HG03469 (cell line): ENCODE measurements around the gene MOB1B.
A peak's percentile ranks its signal among the peaks of the same experiment; 100 is the strongest.

Experiments
- ATAC-seq: cut with Tn5 transposase; IDR thresholded peaks from one replicate; pipeline ENCODE4 v1.9.1; 2021; ENCODE audit warnings: mild to moderate bottlenecking, moderate library complexity, moderate number of reproducible peaks; ENCODE audit not compliant: unreplicated experiment

Gene MOB1B

GRCh38 chr4:70914000-70914399 lies 11.8 kb downstream of the MOB1B start:
- ATAC-seq, result no peak

DNA sequence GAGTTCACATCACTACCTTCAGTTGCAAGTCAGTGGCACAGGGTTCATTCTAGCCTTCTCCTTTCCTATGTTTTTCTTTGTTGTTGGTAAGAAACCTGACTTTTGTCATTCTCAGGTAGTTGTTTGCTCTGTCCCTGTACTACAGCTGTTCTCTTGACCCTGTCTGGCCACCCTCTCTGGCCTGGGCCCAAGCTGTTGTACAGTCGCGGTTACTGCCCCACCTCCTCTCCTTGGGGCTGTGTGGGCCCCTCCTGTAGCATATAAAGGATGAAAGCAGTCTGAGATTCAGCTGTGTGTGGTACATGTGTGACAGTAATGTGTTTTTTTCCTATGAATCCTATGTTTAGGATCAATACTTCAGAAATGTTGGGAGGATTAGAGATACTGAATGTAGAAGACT lies 12.5 kb downstream of the MOB1B start:
- ATAC-seq, result no peak

GRCh38 chr4:70915036-70915815 lies 13.1 kb downstream of the MOB1B start:
- no peak for ATAC-seq

DNA sequence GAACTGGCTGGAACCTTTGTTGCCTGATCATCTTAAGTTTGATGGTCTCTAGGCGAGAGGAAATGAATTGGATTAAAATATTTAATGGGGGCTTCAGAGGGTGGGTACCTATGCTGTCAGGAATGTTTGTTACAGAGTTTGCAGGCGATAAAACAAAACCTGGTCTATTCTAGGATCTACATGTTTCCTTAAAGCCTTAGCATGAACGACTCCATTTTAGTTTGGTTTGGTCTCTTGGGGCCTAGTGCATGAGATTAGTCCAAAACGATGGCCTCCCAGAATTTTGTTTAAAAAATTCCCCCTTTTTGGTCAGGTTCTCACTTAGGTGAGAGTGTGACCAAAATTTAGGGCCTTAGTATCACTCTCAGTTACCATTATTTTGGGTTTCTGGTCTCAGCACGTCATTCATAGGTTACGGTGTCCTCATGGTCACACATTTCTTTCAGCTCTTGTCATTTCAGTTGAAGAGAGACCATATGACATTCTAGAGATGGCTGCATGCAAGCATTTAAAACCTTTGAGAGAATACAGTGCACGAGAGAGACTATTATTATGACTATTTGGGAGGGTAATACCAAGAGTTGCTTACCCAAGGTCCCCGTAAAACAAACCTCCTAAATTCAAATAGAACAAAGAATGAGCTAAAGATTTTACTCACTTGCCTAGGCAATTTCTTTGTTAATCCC lies 13.8 kb downstream of the MOB1B start:
- ATAC-seq, result no peak

DNA sequence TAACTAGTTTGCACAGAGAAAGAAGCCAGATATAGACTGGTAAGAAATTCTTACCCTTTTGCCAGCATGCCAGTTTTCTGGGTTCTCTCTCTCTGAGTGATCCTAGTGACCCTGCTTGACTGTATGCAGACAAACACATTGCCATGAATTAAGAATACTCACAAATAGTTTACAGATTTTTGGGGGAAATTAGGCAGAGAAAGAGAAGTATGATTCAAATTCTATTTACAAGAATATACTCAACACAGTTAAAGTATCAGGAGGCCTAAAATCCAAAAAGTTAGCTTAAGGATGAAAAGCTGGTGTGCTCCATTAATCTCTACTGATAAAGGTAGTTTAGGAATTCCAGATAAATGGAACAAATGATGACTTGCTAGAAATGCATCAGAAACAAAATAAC lies 18.4 kb downstream of the MOB1B start:
- ATAC-seq, result no peak

DNA sequence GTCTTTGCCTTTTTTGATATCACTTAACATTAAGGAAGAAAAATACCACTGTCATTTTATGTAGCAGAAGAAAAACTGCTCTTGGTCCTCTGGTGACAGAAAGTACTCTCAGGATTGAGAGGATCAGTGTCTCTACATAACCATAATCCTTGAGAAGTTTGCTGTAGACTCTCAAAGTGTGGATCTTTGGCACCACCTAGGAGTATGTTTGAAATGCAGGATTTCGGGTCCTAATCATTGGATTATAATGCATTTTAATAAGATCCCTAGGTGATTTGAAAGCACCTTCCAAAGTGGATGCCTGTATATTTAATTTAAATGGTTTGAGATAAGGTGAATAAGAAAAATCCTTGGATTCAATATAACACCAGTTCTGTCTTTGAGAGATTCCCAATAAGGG lies 23.2 kb downstream of the MOB1B start:
- ATAC-seq, result no peak

- peak; percentile 87 for ATAC-seq
Observed at GRCh38 chr4:70925899-70926635, 23.9 kb downstream of the MOB1B start.

DNA sequence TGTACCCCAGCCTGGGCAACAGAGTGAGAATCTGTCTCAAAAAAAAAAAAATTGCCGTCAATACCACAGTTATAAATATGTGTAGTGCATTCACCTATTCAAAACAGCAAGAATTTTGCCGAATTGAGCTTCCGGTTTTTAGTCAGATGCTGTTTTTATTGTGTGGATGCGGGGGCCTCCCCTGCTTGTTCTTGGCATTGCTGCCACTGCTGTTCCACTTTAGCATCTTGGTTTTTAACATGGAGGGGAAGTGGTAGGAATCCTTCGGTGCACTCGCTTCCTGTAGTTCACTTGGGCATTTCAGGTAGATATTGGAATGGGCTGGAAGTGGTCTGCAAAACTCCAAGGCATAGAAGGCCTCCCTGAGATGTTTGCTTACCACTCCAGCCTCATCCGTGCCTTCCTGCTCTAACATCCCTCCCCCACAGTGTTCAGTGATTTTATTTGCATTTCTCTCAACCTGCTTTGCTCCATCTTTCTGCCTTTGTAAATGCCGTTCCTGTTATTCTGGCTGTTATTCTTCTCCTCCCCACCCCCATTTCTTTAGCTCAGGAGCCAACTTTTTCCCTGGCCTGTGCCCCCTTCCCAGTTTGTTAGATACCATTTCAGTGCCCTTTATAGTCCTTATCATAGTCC lies 25.5 kb downstream of the MOB1B start:
- ATAC-seq, result peak; percentile 20

DNA sequence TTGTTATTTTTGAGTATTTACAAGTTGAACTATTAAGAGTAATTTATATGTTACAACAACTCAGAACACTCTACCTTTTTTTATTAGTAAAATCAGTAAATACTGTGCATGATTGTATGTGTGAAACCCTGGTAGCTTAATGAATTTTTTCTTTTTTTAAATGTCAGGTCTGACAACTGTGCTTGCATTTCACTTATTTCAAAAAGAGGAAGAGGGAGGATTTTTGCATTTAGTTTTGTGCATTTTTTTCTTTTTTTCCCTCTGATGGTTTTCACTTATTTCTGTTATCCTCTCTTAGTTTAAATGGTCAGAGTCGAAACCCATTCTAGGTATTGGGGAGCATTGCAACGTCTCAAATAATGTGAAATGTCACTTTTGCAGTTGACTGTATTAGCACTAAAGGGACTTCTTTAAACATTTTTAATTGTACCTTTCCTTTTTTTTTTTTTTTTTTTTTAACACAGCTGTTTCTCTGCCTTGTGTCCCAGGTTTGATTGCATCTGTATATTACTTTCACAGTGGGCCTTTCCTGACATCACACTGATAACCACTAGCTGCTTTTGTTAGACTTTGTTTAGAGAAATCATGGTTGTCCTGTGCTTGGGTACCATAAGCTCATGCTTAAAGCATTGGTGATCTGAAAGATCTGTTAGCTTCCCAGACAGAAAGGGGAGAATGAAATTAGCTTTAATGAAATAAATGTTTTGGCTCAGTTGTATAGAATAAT lies 28.5 kb downstream of the MOB1B start:
- ATAC-seq, result no peak

DNA sequence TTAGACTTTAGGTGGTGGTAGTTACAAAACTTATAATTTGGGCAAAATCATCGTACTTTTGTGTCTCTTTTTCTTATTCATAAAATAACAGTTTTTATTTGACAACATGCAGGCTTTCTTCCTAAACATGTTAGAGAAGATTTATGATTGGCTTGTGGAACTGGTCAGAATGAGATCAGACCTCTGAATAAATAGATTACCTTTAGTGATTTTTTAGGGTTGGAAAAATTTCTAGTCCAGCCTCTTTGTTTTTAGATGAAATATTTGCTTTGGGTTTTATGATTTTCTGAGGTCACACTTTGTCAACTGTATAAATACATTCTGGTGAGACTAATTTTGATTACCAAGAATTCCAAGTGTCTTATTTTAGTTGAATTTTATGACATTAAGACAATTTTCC lies 29.2 kb downstream of the MOB1B start:
- ATAC-seq, result no peak

GRCh38 chr4:70932984-70933383 lies 30.8 kb downstream of the MOB1B start:
- ATAC-seq, result no peak

GRCh38 chr4:70935038-70935695 lies 33.0 kb downstream of the MOB1B start:
- ATAC-seq, result no peak

DNA sequence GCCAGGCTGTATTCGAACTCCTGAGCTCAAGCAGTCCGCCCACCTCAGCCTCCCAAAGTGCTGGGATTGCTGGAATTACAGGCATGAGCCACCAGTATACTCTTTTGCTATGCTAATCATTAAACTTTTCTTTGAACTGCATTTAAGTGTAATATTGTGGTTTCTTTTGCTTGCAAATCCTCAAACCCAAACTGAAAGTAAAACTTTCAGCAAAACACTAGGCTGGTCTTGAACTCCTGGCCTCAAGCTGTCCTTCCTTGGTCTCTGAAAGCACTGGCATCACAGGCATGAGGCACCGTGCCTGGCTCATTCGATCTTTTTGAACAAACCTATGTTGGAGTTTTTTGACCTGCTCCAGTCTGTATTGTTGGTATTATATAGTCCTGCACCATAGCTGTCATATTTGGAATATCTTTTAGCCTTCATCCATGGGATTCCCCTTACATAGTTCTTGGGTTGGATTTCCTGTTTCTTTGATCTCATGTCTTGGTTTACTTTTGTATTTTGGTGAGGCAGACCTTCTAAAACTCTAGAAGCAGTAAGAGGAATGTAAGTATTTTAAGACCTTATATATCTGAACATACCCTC lies 34.1 kb downstream of the MOB1B start:
- ATAC-seq, result no peak

DNA sequence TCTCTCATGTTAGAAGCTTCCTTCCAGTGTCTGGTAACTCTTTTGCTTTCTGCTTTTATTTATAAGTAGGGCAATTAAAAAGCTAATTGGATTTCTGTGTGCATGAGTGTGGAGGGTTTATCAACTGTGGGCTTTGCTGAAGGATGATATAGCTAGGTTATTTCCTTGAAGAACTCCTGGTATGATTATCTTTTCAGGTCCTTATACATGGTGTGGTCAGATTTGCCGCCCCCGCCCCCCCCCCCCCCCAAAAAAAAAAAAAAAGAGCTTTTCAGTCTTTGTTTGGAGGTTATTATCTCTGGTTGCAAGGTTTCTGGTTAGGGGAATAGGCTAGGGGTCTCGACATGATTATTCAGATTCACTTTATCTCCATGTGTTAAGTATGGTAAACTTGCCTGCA lies 35.9 kb downstream of the MOB1B start:
- no peak for ATAC-seq

DNA sequence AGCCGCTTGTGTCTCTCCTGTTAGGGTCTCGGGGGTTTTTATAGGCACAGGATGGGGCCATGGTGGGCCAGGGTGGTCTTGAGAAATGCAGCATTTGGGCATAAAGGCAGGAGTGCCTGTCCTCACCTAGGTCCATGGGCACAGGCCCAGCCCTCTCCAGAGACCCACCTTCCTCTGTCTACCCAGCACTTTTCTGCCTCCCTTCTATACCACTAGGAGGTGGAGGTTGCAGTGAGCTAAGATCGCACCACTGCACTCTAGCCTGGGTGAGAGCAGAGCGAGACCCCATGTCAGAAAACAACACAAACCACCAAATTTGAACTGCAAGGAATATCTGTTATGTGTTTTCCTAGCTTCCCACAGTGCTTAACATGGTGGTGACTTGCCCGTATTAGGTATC lies 38.0 kb downstream of the MOB1B start:
- ATAC-seq, result no peak

DNA sequence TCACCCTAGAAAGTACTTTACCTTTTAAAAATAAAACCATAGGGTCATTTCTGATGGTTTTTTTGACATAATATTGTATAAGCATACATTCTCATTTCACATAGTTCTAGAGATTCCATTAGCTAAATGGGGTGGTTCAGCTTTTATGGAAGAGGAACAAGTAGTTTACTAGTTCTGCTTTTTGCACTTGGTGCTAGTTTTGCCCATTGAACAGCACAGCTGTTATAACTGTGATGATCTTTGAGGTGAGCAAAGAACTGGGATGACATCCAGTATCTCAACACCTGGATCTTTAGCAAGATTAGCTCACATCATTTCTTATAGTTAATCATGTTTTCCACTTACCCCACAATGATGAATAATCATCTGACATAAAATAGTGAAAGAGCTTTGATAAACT lies 40.9 kb downstream of the MOB1B start:
- peak; percentile 59 for ATAC-seq

DNA sequence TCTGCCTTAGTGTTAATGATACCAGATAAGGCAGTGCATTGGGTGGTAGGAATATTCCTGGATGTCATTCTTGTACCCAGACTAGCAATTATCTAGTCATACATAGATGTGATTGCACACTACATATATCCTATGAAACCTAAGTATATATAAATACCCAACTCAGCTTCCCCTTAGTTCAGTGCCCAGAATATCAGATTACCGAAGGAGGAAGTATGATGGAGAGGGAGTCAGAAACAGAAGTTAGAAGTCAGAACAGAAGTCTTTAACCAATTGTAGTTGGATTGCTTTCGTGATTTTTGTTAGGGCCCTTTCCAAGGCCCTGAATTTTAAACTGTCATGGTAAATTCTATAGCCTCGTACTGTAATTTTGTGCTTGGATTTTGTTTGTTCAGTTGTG lies 42.9 kb downstream of the MOB1B start:
- peak; percentile 42 for ATAC-seq

DNA sequence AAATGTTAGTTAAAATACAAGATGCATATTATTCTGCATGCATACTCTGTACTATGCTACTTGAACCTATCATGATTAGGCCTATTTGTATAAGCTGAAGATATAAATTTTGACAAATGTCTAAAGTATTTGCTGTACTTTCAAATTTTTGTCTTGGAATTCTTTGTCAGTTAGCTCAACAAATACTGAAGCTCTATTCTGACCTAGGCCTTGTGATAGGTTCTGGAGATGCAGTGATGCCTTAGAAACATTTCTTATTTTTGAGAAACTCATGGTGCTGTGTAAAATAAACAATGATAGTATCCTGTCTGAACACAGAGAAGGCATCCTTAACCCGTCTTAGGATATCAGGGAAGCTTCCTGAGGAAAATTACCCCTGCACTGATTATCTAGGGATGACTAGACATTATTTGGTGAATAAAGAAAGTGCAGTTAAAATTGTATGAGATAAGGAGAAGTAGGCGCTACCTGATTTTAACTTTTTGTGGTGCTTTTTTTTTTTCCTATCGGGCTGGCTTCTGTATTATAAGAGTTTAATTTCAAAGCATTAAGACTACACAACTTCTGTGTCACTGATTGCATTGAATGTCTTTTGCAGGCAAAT lies 43.4 kb downstream of the MOB1B start:
- no peak for ATAC-seq

DNA sequence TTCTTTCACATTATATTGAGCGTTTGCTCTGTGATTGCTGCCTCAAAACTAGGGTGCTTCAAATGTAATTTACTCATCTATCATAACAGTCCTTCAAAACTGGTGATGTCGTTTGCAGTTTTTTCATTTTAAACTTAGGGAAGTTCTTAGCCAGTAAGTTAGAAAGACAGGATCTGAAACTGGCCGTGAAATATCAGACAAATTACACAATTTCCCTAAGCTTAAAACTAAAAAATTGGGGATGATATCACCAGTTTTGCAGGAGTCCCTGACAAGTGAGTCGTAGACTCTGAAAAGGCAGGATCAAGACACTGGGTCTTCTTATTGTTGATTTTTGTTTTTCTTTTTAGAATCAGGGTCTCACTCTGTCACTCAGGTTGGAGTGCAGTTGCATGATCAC lies 44.8 kb downstream of the MOB1B start:
- ATAC-seq, result no peak
